ENCODE measurements around the gene CA10.

GRCh38 chr17:51820766-51821165 lies 337.7 kb downstream of the CA10 start:
- TF ChIP-seq CTCF (IDR thresholded peaks at IDR 0.05) = no peak
- TF ChIP-seq POLR2A (IDR thresholded peaks at IDR 0.05) = no peak
- TF ChIP-seq POLR2AphosphoS5 (IDR thresholded peaks at IDR 0.05) = no peak
